OCI-LY7 (cell line): ENCODE data around the gene KRTAP16-1.
"Not testable (repeated sequence)": the region's sequence is repeated elsewhere in the genome, so short reads cannot be mapped to it uniquely, and the experiment has no call there.

Source experiments
- CTCF ChIP-seq: fragments of 200-600 bp; sonication (generic); conservative IDR thresholded peaks from 2 replicates; pipeline ENCODE4 v1.5.1; 2014; ENCODE audit warnings: mild to moderate bottlenecking, antibody characterized with exemption, low read length, moderate library complexity, mixed read lengths
- EZH2phosphoT487 ChIP-seq: fragments of 200-600 bp; sonication (generic); IDR thresholded peaks from 2 replicates; pipeline ENCODE4 v1.6.1; 2018; ENCODE audit warnings: low read depth, borderline replicate concordance, mild to moderate bottlenecking, mixed run types, antibody characterized with exemption, low read length, moderate library complexity, mixed read lengths

- not testable (repeated sequence) for TF ChIP-seq CTCF, EZH2phosphoT487
These were observed 37.8 kb downstream of the KRTAP16-1 start for GRCh38 chr17:41271323-41271722.
